Astrocyte (in vitro differentiated cells and primary cell): Measurements from ENCODE around the gene CTNNA3. TPM values are rescaled to one million over a fixed set of nuclear protein-coding genes. Genes with fewer than 3 reads are reported as not detected.

Experiments used
- DNase-seq: peaks from one replicate; pipeline ENCODE4 v3.0.0-alpha.2; 2010; ENCODE audit warnings: low read depth
- FAIRE-seq: peaks from 2 replicates; lab custom pipeline; 2011; peaks lifted over from hg19 to GRCh38; lab: Jason Lieb, UNC
- H2AFZ ChIP-seq: 2 replicates; pipeline ENCODE4 v1.6.0; 2012; ENCODE audit warnings: low read depth, low read length, inconsistent platforms
- H3K27ac ChIP-seq: 2 replicates; pipeline ENCODE4 v1.5.1; 2011; ENCODE audit warnings: low read depth, low read length, inconsistent platforms
- H3K27me3 ChIP-seq: 2 replicates; pipeline ENCODE4 v1.6.0; 2011; ENCODE audit warnings: low read length, inconsistent platforms; ENCODE audit not compliant: insufficient read depth
- H3K36me3 ChIP-seq: 2 replicates; pipeline ENCODE4 v1.5.1; 2011; ENCODE audit warnings: low read length, inconsistent platforms; ENCODE audit not compliant: insufficient read depth
- H3K4me1 ChIP-seq: 2 replicates; pipeline ENCODE4 v1.5.1; 2011; ENCODE audit warnings: low read length, inconsistent platforms; ENCODE audit not compliant: insufficient read depth
- H3K4me2 ChIP-seq: 2 replicates; pipeline ENCODE4 v1.6.0; 2012; ENCODE audit warnings: low read length, inconsistent platforms
- H3K4me3 ChIP-seq: 2 replicates; pipeline ENCODE4 v1.5.1; 2011; ENCODE audit warnings: low read depth, mild to moderate bottlenecking, low read length, inconsistent platforms; ENCODE audit not compliant: insufficient read depth
- H3K79me2 ChIP-seq: 2 replicates; pipeline ENCODE4 v1.6.0; 2012; ENCODE audit warnings: mild to moderate bottlenecking, low read length, inconsistent platforms; ENCODE audit not compliant: insufficient read depth
- H3K9ac ChIP-seq: 2 replicates; pipeline ENCODE4 v1.6.0; 2012; ENCODE audit warnings: mild to moderate bottlenecking, low read length, inconsistent platforms
- H3K9me3 ChIP-seq: 2 replicates; pipeline ENCODE4 v1.5.1; 2012; ENCODE audit warnings: low read depth, mild to moderate bottlenecking, low read length, inconsistent platforms; ENCODE audit not compliant: insufficient read depth
- H4K20me1 ChIP-seq: 2 replicates; pipeline ENCODE4 v1.6.0; 2012; ENCODE audit warnings: low read length, inconsistent platforms; ENCODE audit not compliant: insufficient read depth
- H3K27ac Mint-ChIP-seq: one replicate; pipeline ENCODE4 v1.8.0; 2021; ENCODE audit warnings: mild to moderate bottlenecking, mixed read lengths; ENCODE audit not compliant: unreplicated experiment
- H3K27me3 Mint-ChIP-seq: one replicate; pipeline ENCODE4 v1.8.0; 2021; ENCODE audit warnings: low read depth, mixed read lengths; ENCODE audit not compliant: unreplicated experiment
- H3K36me3 Mint-ChIP-seq: one replicate; pipeline ENCODE4 v1.8.0; 2021; ENCODE audit warnings: low read depth, mixed read lengths; ENCODE audit not compliant: unreplicated experiment
- H3K4me1 Mint-ChIP-seq: one replicate; pipeline ENCODE4 v1.8.0; 2021; ENCODE audit warnings: low read depth, mixed read lengths; ENCODE audit not compliant: unreplicated experiment
- H3K4me3 Mint-ChIP-seq: one replicate; pipeline ENCODE4 v1.8.0; 2021; ENCODE audit warnings: mild to moderate bottlenecking, moderate library complexity, mixed read lengths; ENCODE audit not compliant: unreplicated experiment
- H3K9me3 Mint-ChIP-seq: one replicate; pipeline ENCODE4 v1.8.0; 2021; ENCODE audit warnings: mild to moderate bottlenecking, mixed read lengths; ENCODE audit not compliant: unreplicated experiment
- EZH2 ChIP-seq: IDR thresholded peaks from 2 replicates; pipeline ENCODE4 v1.6.1; 2012; ENCODE audit warnings: mild to moderate bottlenecking, low read length, inconsistent platforms; ENCODE audit not compliant: insufficient read depth
- total RNA-seq: library from RNA; stranded (reverse); gene quantifications from 2 replicates; pipeline ENCODE4 v1.2.1, GENCODE V29; 2021
- TF ChIP-seq, protein P1 (sequence below): IDR thresholded peaks from 2 replicates; pipeline ENCODE4 v1.5.1; 2011; ENCODE audit warnings: low read depth, mild to moderate bottlenecking, inconsistent platforms, low read length, moderate library complexity; ENCODE audit not compliant: insufficient read depth

Gene CTNNA3
- total RNA-seq, 1 donor from 2014 or later = 0.73 TPM

GRCh38 chr10:66180021-66180420, 1516.0 kb downstream of the CTNNA3 start:
- Histone ChIP-seq H3K9me3 (no peaks in the 10 kb centered on the region), H3K27me3 (no peaks in the 10 kb centered on the region), H2AFZ (peak overlapping the region; percentile 33), H3K9ac (no peak overlapping the region), H3K27ac (no peak overlapping the region), H3K4me3 (no peak overlapping the region), H3K4me1 (no peaks in the 10 kb centered on the region), H3K4me2 (no peak overlapping the region), H3K79me2 (no peaks in the 10 kb centered on the region), H3K36me3 (no peaks in the 10 kb centered on the region), H4K20me1 (no peaks in the 10 kb centered on the region)
- no peak for DNase-seq
- FAIRE-seq = no peak
- TF ChIP-seq EZH2 = no peak
- TF ChIP-seq, protein P1, sequence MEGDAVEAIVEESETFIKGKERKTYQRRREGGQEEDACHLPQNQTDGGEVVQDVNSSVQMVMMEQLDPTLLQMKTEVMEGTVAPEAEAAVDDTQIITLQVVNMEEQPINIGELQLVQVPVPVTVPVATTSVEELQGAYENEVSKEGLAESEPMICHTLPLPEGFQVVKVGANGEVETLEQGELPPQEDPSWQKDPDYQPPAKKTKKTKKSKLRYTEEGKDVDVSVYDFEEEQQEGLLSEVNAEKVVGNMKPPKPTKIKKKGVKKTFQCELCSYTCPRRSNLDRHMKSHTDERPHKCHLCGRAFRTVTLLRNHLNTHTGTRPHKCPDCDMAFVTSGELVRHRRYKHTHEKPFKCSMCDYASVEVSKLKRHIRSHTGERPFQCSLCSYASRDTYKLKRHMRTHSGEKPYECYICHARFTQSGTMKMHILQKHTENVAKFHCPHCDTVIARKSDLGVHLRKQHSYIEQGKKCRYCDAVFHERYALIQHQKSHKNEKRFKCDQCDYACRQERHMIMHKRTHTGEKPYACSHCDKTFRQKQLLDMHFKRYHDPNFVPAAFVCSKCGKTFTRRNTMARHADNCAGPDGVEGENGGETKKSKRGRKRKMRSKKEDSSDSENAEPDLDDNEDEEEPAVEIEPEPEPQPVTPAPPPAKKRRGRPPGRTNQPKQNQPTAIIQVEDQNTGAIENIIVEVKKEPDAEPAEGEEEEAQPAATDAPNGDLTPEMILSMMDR = no peak
- Mint-ChIP-seq H3K27ac (no peak overlapping the region), H3K4me1 (no peaks in the 10 kb centered on the region), H3K9me3 (no peaks in the 10 kb centered on the region), H3K27me3 (no peaks in the 10 kb centered on the region), H3K4me3 (no peak overlapping the region), H3K36me3 (no peaks in the 10 kb centered on the region)

DNA sequence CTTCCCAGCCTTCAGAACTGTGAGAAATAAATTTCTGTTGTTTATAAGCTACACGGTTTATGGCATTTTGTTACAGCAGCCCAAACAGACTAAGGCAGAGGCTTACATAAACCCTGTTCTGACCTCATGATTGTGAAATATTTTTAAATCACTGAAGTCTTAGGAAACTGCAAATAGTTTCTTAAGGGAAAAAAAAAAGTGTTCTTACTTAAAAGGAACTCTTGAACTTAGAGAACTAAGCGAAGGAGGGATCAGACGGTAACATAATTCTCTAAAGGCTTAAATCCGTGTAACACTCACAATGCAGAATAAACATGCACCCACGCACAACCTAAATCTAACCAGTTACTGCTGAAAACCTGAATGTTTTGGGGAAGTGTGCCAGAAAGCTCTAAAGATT, 1519.2 kb downstream of the CTNNA3 start:
- H3K27ac Mint-ChIP-seq = no peak overlapping the region
- H3K9me3 Mint-ChIP-seq = no peaks in the 10 kb centered on the region
- H3K27me3 Mint-ChIP-seq = no peaks in the 10 kb centered on the region
- no peaks in the 10 kb centered on the region for H3K79me2 ChIP-seq
- no peak overlapping the region for H3K27ac ChIP-seq
- H3K36me3 ChIP-seq = no peaks in the 10 kb centered on the region
- DNase-seq = no peak
- H3K27me3 ChIP-seq = no peaks in the 10 kb centered on the region
- no peak overlapping the region for H3K9ac ChIP-seq
- H3K36me3 Mint-ChIP-seq = no peaks in the 10 kb centered on the region
- no peak overlapping the region for H3K4me2 ChIP-seq
- no peak overlapping the region for H2AFZ ChIP-seq
- H3K4me1 ChIP-seq = no peaks in the 10 kb centered on the region
- H3K4me3 ChIP-seq = no peak overlapping the region
- no peak overlapping the region for H3K4me3 Mint-ChIP-seq
- no peak for FAIRE-seq
- no peaks in the 10 kb centered on the region for H3K9me3 ChIP-seq
- H3K4me1 Mint-ChIP-seq = no peaks in the 10 kb centered on the region
- H4K20me1 ChIP-seq = no peaks in the 10 kb centered on the region
- TF ChIP-seq, protein P1 = no peak
- no peak for TF ChIP-seq EZH2

DNA sequence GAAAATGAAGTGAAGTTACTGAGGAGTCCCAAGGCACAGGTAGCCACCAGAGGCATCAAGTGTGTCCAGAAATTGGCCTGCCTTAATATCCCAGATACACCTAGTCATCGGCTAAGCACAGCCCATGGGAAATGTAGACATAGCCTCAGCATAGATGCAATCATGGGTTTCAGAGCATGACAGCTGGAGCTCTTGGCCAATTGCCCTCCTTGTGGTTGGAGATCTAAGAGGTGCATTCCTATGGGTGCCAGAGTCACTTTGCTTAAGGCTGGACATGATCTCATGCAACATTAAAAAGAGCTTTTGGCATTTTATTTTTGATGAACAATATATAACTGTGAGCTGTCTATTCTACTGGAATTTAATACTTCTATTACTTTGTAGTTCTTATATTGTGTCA, 1528.2 kb downstream of the CTNNA3 start:
- no peak for FAIRE-seq
- no peaks in the 10 kb centered on the region for H3K27me3 Mint-ChIP-seq
- H3K4me3 Mint-ChIP-seq = no peak overlapping the region
- Histone ChIP-seq H3K9ac (no peak overlapping the region), H2AFZ (no peak overlapping the region), H3K79me2 (no peaks in the 10 kb centered on the region), H3K27me3 (no peaks in the 10 kb centered on the region), H3K4me1 (no peaks in the 10 kb centered on the region), H3K4me3 (no peak overlapping the region), H3K27ac (no peak overlapping the region), H3K36me3 (no peaks in the 10 kb centered on the region), H3K4me2 (no peak overlapping the region), H3K9me3 (no peaks in the 10 kb centered on the region), H4K20me1 (no peaks in the 10 kb centered on the region)
- DNase-seq = no peak
- TF ChIP-seq EZH2 = no peak
- TF ChIP-seq, protein P1 = no peak
- H3K4me1 Mint-ChIP-seq = no peaks in the 10 kb centered on the region
- no peaks in the 10 kb centered on the region for H3K36me3 Mint-ChIP-seq
- no peak overlapping the region for H3K27ac Mint-ChIP-seq
- peaks cover 3% of the 10 kb centered on the region for H3K9me3 Mint-ChIP-seq
